Liver (tissue), 3 donors: Measurements from ENCODE around the gene RGP1.
A peak's percentile ranks its signal among the peaks of the same experiment; 100 is the strongest.

Source experiments
- CTCF ChIP-seq: fragments of 150-350 bp; IDR thresholded peaks from 2 replicates; pipeline ENCODE4 v1.5.1; 2017; ENCODE audit warnings: improper control_type of control experiment, low read depth, low read length; ENCODE audit not compliant: missing input control
- EGR1 ChIP-seq, 2 donors: IDR thresholded peaks; 2 replicates each; pipeline ENCODE4 v1.6.1; 2016 to 2018; ENCODE audit warnings: antibody characterized with exemption in 2 of 2, low read depth in 2 of 2
- FOXA1 ChIP-seq: IDR thresholded peaks from 2 replicates; pipeline ENCODE4 v1.6.1; 2016; ENCODE audit warnings: antibody characterized with exemption
- GABPA ChIP-seq, 2 donors: IDR thresholded peaks in 1 of 2; conservative IDR thresholded peaks in 1 of 2; 2 replicates each; pipeline ENCODE4 v1.6.1; 2016; ENCODE audit warnings: antibody characterized with exemption in 2 of 2, mild to moderate bottlenecking in 1 of 2, moderate library complexity in 1 of 2
- JUND ChIP-seq, 2 donors: IDR thresholded peaks; 2 replicates each; pipeline ENCODE4 v1.6.1; 2016; ENCODE audit warnings: antibody characterized with exemption in 2 of 2
- MAX ChIP-seq: IDR thresholded peaks from 2 replicates; pipeline ENCODE4 v1.6.1; 2016; ENCODE audit warnings: antibody characterized with exemption
- RAD21 ChIP-seq, 2 donors: IDR thresholded peaks; 2 replicates each; pipeline ENCODE4 v1.6.1; 2016; ENCODE audit warnings: antibody characterized with exemption in 2 of 2, mild to moderate bottlenecking in 2 of 2
- SP1 ChIP-seq: IDR thresholded peaks from 2 replicates; pipeline ENCODE4 v1.6.1; 2018; ENCODE audit warnings: antibody characterized with exemption, mild to moderate bottlenecking
- TAF1 ChIP-seq: conservative IDR thresholded peaks from 2 replicates; pipeline ENCODE4 v1.6.1; 2016; ENCODE audit warnings: antibody characterized with exemption, mild to moderate bottlenecking
- donor health status: healthy.
- donor health status: healthy.

GRCh38 chr9:35792024-35792813, 43.1 kb downstream of the RGP1 start:
- TF ChIP-seq CTCF (no peak), SP1 (peak; percentile 41), JUND (IDR thresholded peaks at IDR 0.05) (no peak), EGR1 (IDR thresholded peaks at IDR 0.05; ENCODE audit: low read depth in 2 of 2) (no peak), RAD21 (IDR thresholded peaks at IDR 0.05) (peak in 1 of 2 donors; percentile 29), TAF1 (no peak), FOXA1 (no peak), GABPA (IDR thresholded peaks at IDR 0.05 in 1 of 2, conservative IDR thresholded peaks at IDR 0.05 in 1 of 2) (no peak), MAX (no peak)
